Tibial nerve (tissue), 3 donors: Measurements from ENCODE around the gene CXCL14.

ENCODE experiments used
- CTCF ChIP-seq, 5 experiments: fragments of 200-600 bp in 3 of 5; fragments of 450-650 bp in 2 of 5; sonication (generic) in 3 of 5; IDR thresholded peaks; one replicate each; pipeline ENCODE4 v1.5.1; 2016 to 2019; ENCODE audit warnings: antibody characterized with exemption in 5 of 5, mild to moderate bottlenecking in 3 of 5, moderate library complexity in 2 of 5
- POLR2A ChIP-seq, 2 donors: fragments of 450-650 bp; IDR thresholded peaks; one replicate each; pipeline ENCODE4 v1.6.1; 2017; ENCODE audit warnings: antibody characterized with exemption in 2 of 2, mild to moderate bottlenecking in 2 of 2, moderate library complexity in 2 of 2

- TF ChIP-seq POLR2A (IDR thresholded peaks at IDR 0.05) (no peak), CTCF (IDR thresholded peaks at IDR 0.05) (no peak)
Measured at GRCh38 chr5:135539430-135540005, 39.3 kb downstream of the CXCL14 start.
